Measurements from ENCODE around the gene C1orf198. TPM values are rescaled to one million over a fixed set of nuclear protein-coding genes. Genes with fewer than 3 reads are reported as not detected.

C1orf198 gene
- total RNA-seq, 1 experiment from 2014 or later, result 83.4 TPM

GRCh38 chr1:230860617-230861384 is 7.5 kb downstream of the C1orf198 start:
- no peak for DNase-seq (ENCODE audit: low read depth)

- DNase-seq (ENCODE audit: low read depth), result peak; percentile 95
These were observed 9.2 kb downstream of the C1orf198 start for GRCh38 chr1:230858918-230859729.

GRCh38 chr1:230858236-230858820 is 10.0 kb downstream of the C1orf198 start:
- DNase-seq (ENCODE audit: low read depth), result no peak

GRCh38 chr1:230857822-230858221 is 10.5 kb downstream of the C1orf198 start:
- peak; percentile 59 for DNase-seq (ENCODE audit: low read depth)

- DNase-seq (ENCODE audit: low read depth), result peak; percentile 77
These were observed 11.2 kb downstream of the C1orf198 start for GRCh38 chr1:230857077-230857476.

- DNase-seq (ENCODE audit: low read depth), result no peak
These were observed 12.4 kb downstream of the C1orf198 start for GRCh38 chr1:230855886-230856285.

- no peak for DNase-seq (ENCODE audit: low read depth)
These were observed 13.9 kb downstream of the C1orf198 start for GRCh38 chr1:230854423-230854822.

- no peak for DNase-seq (ENCODE audit: low read depth)
These were observed 14.6 kb downstream of the C1orf198 start for GRCh38 chr1:230853731-230854130.

- DNase-seq (ENCODE audit: low read depth), result no peak
These were observed 15.4 kb downstream of the C1orf198 start for GRCh38 chr1:230852959-230853358.

- peak; percentile 86 for DNase-seq (ENCODE audit: low read depth)
These were observed 17.0 kb downstream of the C1orf198 start for GRCh38 chr1:230851291-230851691.

- no peak for DNase-seq (ENCODE audit: low read depth)
These were observed 17.8 kb downstream of the C1orf198 start for GRCh38 chr1:230850547-230850946.

- DNase-seq (ENCODE audit: low read depth), result peak; percentile 96
These were observed 18.7 kb downstream of the C1orf198 start for GRCh38 chr1:230849451-230850224.

- DNase-seq (ENCODE audit: low read depth), result no peak
These were observed 20.1 kb downstream of the C1orf198 start for GRCh38 chr1:230848235-230848634.

- DNase-seq (ENCODE audit: low read depth), result peak; percentile 46
These were observed 23.1 kb downstream of the C1orf198 start for GRCh38 chr1:230845184-230845583.

GRCh38 chr1:230844561-230844960 is 23.8 kb downstream of the C1orf198 start:
- no peak for DNase-seq (ENCODE audit: low read depth)

GRCh38 chr1:230843503-230844309 is 24.6 kb downstream of the C1orf198 start:
- no peak for DNase-seq (ENCODE audit: low read depth)

- no peak for DNase-seq (ENCODE audit: low read depth)
These were observed 25.5 kb downstream of the C1orf198 start for GRCh38 chr1:230842801-230843200.

GRCh38 chr1:230839173-230839572 is 29.1 kb downstream of the C1orf198 start:
- DNase-seq (ENCODE audit: low read depth), result no peak

- DNase-seq (ENCODE audit: low read depth), result no peak
These were observed 31.5 kb downstream of the C1orf198 start for GRCh38 chr1:230836793-230837192.

- no peak for DNase-seq (ENCODE audit: low read depth)
These were observed 32.0 kb downstream of the C1orf198 start for GRCh38 chr1:230836347-230836746.

GRCh38 chr1:230834292-230834691 is 34.0 kb downstream of the C1orf198 start:
- DNase-seq (ENCODE audit: low read depth), result no peak
